GM23338 (cell line): Measurements from ENCODE around the gene DROSHA. TPM values are rescaled to one million over a fixed set of nuclear protein-coding genes. Genes with fewer than 3 reads are reported as not detected.

Experiments
- ATAC-seq: fragments of 200-7000 bp; cut with Tn5 transposase; 3 replicates; pipeline ENCODE4 v1.9.1; 2020
- DNase-seq: peaks from one replicate; pipeline ENCODE4 v3.0.0-alpha.2; 2015; ENCODE audit warnings: low spot score
- H2AFZ ChIP-seq: fragments of 200-600 bp; sonication (generic); 2 replicates; pipeline ENCODE4 v1.8.0; 2016; ENCODE audit warnings: antibody characterized with exemption, mild to moderate bottlenecking, moderate library complexity
- H3F3A ChIP-seq: fragments of 200-600 bp; sonication (generic); replicated peaks from 2 replicates; pipeline ENCODE4 v1.8.0; 2017; ENCODE audit warnings: antibody characterized with exemption, mixed run types, low read depth
- H3K27ac ChIP-seq: fragments of 200-600 bp; sonication (generic); 2 replicates; pipeline ENCODE4 v1.6.1; 2016; ENCODE audit warnings: low read depth
- H3K27me3 ChIP-seq: fragments of 200-600 bp; sonication (generic); 2 replicates; pipeline ENCODE4 v1.8.0; 2016; ENCODE audit warnings: mild to moderate bottlenecking, mixed run types, moderate library complexity; ENCODE audit not compliant: insufficient read depth
- H3K36me3 ChIP-seq: fragments of 200-600 bp; sonication (generic); 2 replicates; pipeline ENCODE4 v1.8.0; 2016; ENCODE audit warnings: mild to moderate bottlenecking; ENCODE audit not compliant: insufficient read depth
- H3K4me1 ChIP-seq: fragments of 200-600 bp; sonication (generic); 2 replicates; pipeline ENCODE4 v1.8.0; 2016; ENCODE audit warnings: mild to moderate bottlenecking, moderate library complexity; ENCODE audit not compliant: insufficient read depth
- H3K4me2 ChIP-seq: fragments of 200-600 bp; sonication (generic); 2 replicates; pipeline ENCODE4 v1.7.1; 2017; ENCODE audit warnings: mixed run types
- H3K4me3 ChIP-seq: fragments of 200-600 bp; sonication (generic); 2 replicates; pipeline ENCODE4 v1.6.1; 2016; ENCODE audit warnings: mixed run types
- H3K79me2 ChIP-seq: fragments of 200-600 bp; sonication (generic); replicated peaks from 2 replicates; pipeline ENCODE4 v1.8.0; 2017; ENCODE audit warnings: mild to moderate bottlenecking; ENCODE audit not compliant: insufficient read depth
- H3K9me2 ChIP-seq: fragments of 200-600 bp; sonication (generic); 2 replicates; pipeline ENCODE4 v1.8.0; 2017; ENCODE audit not compliant: insufficient read depth
- H4K20me1 ChIP-seq: fragments of 200-600 bp; sonication (generic); replicated peaks from 2 replicates; pipeline ENCODE4 v1.8.0; 2017; ENCODE audit warnings: mild to moderate bottlenecking; ENCODE audit not compliant: insufficient read depth
- H3K27ac Mint-ChIP-seq: 2 replicates; pipeline ENCODE4 v1.8.0; 2020; ENCODE audit warnings: inconsistent platforms, mild to moderate bottlenecking, moderate library complexity, mixed read lengths
- H3K27me3 Mint-ChIP-seq: 3 replicates; pipeline ENCODE4 v1.8.0; 2022; ENCODE audit warnings: low read depth, mild to moderate bottlenecking, moderate library complexity, mixed read lengths, inconsistent platforms; ENCODE audit not compliant: insufficient read depth, poor library complexity
- H3K36me3 Mint-ChIP-seq: 3 replicates; pipeline ENCODE4 v1.8.0; 2021; ENCODE audit warnings: low read depth, mild to moderate bottlenecking, inconsistent platforms, moderate library complexity, mixed read lengths
- H3K4me1 Mint-ChIP-seq: 3 replicates; pipeline ENCODE4 v1.8.0; 2020; ENCODE audit warnings: mild to moderate bottlenecking, inconsistent platforms, mixed read lengths
- H3K4me3 Mint-ChIP-seq: 3 replicates; pipeline ENCODE4 v1.8.0; 2021; ENCODE audit warnings: moderate library complexity, mild to moderate bottlenecking, inconsistent platforms, mixed read lengths
- H3K9me3 Mint-ChIP-seq: 3 replicates; pipeline ENCODE4 v1.8.0; 2020; ENCODE audit warnings: moderate library complexity, mild to moderate bottlenecking, inconsistent platforms, mixed read lengths
- CREB1 ChIP-seq: fragments of 250-450 bp; sonication (Bioruptor Pico); IDR thresholded peaks from 2 replicates; pipeline ENCODE4 v1.5.0; 2020; ENCODE audit warnings: low read depth, mild to moderate bottlenecking, moderate library complexity
- CTCF ChIP-seq, 2 experiments: fragments of 200-600 bp in 1 of 2; sonication (generic) in 1 of 2; conservative IDR thresholded peaks; 2 replicates each; pipeline versions ENCODE4 v1.5.1 to v1.6.1; 2016 to 2017; ENCODE audit warnings: antibody characterized with exemption in 2 of 2, low read depth in 2 of 2, mild to moderate bottlenecking in 2 of 2, moderate library complexity in 1 of 2
- EZH2 ChIP-seq: fragments of 200-600 bp; sonication (generic); IDR thresholded peaks from one replicate; pipeline ENCODE4 v1.8.0; 2017; ENCODE audit warnings: antibody characterized with exemption, mild to moderate bottlenecking, low read depth; ENCODE audit not compliant: unreplicated experiment
- EZH2phosphoT487 ChIP-seq: fragments of 200-600 bp; sonication (generic); IDR thresholded peaks from one replicate; pipeline ENCODE4 v1.8.1; 2018; ENCODE audit warnings: antibody characterized with exemption; ENCODE audit not compliant: unreplicated experiment
- JUNB ChIP-seq: IDR thresholded peaks from one replicate; pipeline ENCODE4 v1.6.1; 2016; ENCODE audit warnings: antibody characterized with exemption; ENCODE audit not compliant: unreplicated experiment
- STAT1 ChIP-seq: IDR thresholded peaks from one replicate; pipeline ENCODE4 v1.6.1; 2016; ENCODE audit warnings: antibody characterized with exemption; ENCODE audit not compliant: unreplicated experiment
- ZNF331 ChIP-seq: fragments of 250-450 bp; sonication (Bioruptor Pico); IDR thresholded peaks from 2 replicates; pipeline ENCODE4 v1.5.0; 2020; ENCODE audit warnings: low read depth, mild to moderate bottlenecking, moderate library complexity
- polyA plus RNA-seq: library from polyadenylated mRNA; unstranded; fragments of >200 nt; fragmentation: Nextera tagmentation; extraction: Ambion mirVana; gene quantifications from 2 replicates; pipeline ENCODE4 v1.2.1, GENCODE V29; 2016
- total RNA-seq: library from RNA; depleted of rRNA; stranded (reverse); fragments of >200 nt; shearing (Covaris generic); gene quantifications from 2 replicates; pipeline ENCODE4 v1.2.3, GENCODE V29; 2014
- TF ChIP-seq, protein P1 (sequence below): IDR thresholded peaks from 2 replicates; pipeline ENCODE4 v1.6.1; 2016; ENCODE audit warnings: antibody characterized with exemption
- TF ChIP-seq, protein P2 (sequence below): IDR thresholded peaks from one replicate; pipeline ENCODE4 v1.6.1; 2018; ENCODE audit warnings: antibody characterized with exemption; ENCODE audit not compliant: unreplicated experiment

DROSHA gene
- total and polyA plus RNA-seq, 2 experiments from 2014 or later: 70.6 to 87.8 TPM

DNA sequence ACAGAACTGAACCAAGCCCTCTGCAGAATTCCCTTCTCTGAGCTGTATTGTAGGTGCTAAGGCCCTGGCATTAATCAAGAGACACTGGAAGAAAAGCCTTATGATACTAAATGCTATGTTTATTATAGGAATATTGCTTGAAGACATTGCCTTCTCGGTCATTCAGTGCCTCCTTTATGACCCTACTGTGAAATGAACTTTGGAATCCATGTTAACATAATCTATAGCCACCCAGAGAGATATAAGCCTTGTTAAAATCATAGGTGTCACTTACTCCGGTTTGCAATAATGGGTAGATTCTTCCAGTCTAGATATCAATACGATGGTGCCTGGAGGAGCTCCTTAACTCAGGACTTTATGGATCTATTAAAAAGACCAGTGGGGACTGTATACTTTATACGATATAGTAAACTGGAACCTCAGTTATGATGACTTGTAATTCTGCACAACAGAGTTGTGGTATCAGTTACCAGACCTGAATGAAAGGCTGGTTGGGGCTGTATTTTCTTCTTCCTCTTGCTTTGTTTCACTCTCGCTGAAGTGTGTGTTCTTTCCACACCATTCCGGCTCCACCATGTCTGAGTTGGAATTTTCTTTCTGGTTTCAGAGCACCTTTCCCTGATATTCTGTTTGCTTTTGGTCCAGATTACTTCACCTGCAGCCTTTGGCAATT lies 154.5 kb downstream of the DROSHA start (continued):
- TF ChIP-seq, protein P1, sequence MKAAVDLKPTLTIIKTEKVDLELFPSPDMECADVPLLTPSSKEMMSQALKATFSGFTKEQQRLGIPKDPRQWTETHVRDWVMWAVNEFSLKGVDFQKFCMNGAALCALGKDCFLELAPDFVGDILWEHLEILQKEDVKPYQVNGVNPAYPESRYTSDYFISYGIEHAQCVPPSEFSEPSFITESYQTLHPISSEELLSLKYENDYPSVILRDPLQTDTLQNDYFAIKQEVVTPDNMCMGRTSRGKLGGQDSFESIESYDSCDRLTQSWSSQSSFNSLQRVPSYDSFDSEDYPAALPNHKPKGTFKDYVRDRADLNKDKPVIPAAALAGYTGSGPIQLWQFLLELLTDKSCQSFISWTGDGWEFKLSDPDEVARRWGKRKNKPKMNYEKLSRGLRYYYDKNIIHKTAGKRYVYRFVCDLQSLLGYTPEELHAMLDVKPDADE: no peak
- TF ChIP-seq STAT1 (no peak), ZNF331 (CRISPR knock-in tag) (no peak), EZH2phosphoT487 (no peak), EZH2 (no peak), JUNB (no peak)
- TF ChIP-seq, protein P2, sequence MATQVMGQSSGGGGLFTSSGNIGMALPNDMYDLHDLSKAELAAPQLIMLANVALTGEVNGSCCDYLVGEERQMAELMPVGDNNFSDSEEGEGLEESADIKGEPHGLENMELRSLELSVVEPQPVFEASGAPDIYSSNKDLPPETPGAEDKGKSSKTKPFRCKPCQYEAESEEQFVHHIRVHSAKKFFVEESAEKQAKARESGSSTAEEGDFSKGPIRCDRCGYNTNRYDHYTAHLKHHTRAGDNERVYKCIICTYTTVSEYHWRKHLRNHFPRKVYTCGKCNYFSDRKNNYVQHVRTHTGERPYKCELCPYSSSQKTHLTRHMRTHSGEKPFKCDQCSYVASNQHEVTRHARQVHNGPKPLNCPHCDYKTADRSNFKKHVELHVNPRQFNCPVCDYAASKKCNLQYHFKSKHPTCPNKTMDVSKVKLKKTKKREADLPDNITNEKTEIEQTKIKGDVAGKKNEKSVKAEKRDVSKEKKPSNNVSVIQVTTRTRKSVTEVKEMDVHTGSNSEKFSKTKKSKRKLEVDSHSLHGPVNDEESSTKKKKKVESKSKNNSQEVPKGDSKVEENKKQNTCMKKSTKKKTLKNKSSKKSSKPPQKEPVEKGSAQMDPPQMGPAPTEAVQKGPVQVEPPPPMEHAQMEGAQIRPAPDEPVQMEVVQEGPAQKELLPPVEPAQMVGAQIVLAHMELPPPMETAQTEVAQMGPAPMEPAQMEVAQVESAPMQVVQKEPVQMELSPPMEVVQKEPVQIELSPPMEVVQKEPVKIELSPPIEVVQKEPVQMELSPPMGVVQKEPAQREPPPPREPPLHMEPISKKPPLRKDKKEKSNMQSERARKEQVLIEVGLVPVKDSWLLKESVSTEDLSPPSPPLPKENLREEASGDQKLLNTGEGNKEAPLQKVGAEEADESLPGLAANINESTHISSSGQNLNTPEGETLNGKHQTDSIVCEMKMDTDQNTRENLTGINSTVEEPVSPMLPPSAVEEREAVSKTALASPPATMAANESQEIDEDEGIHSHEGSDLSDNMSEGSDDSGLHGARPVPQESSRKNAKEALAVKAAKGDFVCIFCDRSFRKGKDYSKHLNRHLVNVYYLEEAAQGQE: no peak

DNA sequence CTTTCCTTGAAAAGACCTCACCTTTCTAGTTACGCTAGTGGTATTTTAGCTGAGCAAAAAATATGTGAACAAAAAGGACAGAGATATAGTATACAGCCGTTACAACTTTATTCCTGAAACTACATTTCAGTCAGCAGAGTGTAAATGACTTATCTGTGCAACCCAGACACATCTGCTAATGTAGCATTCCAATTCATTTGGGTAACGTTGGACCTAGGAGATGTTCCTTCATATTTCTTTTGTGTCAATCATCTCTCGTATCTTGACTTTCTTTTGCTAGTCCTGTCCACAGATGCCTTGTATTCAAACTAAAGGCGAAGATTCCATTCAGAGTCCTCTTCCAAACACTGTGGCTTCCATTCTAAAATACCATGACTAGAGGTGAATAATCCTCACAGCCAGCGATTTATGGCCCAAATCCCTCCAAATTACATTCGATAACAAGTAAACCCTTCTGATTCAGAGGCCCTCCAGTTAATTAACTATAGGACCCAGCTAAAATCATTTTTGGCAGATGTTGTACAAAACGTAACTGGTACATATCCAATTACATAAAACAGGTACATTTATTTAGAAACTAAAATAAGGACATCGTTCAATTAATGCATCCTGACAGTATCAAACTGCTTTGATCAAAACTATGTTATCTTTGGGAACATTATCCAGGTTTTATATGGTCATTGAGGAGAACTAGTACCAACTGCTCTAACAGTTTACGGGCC lies 155.7 kb downstream of the DROSHA start:
- no peak overlapping the region for H3K27ac ChIP-seq
- Mint-ChIP-seq H3K27me3 (peaks cover 5% of the 10 kb centered on the region), H3K9me3 (no peaks in the 10 kb centered on the region), H3K27ac (no peak overlapping the region), H3K4me1 (peaks cover 5% of the 10 kb centered on the region; the same call in 2 of the 3 replicates), H3K4me3 (no peak overlapping the region), H3K36me3 (no peaks in the 10 kb centered on the region)
- TF ChIP-seq, protein P1: no peak
- TF ChIP-seq, protein P2: no peak
- TF ChIP-seq CREB1 (CRISPR knock-in tag) (no peak), EZH2phosphoT487 (no peak), CTCF (conservative IDR thresholded peaks at IDR 0.05; ENCODE audit: low read depth in 2 of 2) (no peak), JUNB (no peak)
- H4K20me1 ChIP-seq: no peaks in the 10 kb centered on the region
- DNase-seq (no peak), ATAC-seq (no peak)
- no peak overlapping the region for H3K4me2 ChIP-seq
- peak overlapping the region; percentile 66; the same call in 1 of the 2 replicates for H2AFZ ChIP-seq
- H3K9me2 ChIP-seq: 0 out of 2 replicates have a peak, but pooled peaks cover 1% of the 10 kb centered on the region
- H3K79me2 ChIP-seq: no peaks in the 10 kb centered on the region
- H3K27me3 ChIP-seq: no peaks in the 10 kb centered on the region
- H3K36me3 ChIP-seq: no peaks in the 10 kb centered on the region
- H3K4me1 ChIP-seq: no peaks in the 10 kb centered on the region
- no peaks in the 10 kb centered on the region for H3F3A ChIP-seq
- no peak overlapping the region for H3K4me3 ChIP-seq
